Stimulated activated CD8-positive, alpha-beta memory T cell treated with anti-CD3 and anti-CD28 coated beads, Interleukin-15, amount 100 ng/mL, for 4 hours (primary cell): ENCODE measurements around the gene BRI3BP.
"Not testable (repeated sequence)": the region's sequence is repeated elsewhere in the genome, so short reads cannot be mapped to it uniquely, and the experiment has no call there.

ENCODE experiments used
- DNase-seq, 2 donors: peaks; one replicate each; pipeline ENCODE4 v3.0.0-alpha.2; 2020; ENCODE audit warnings: low read depth in 2 of 2

Gene BRI3BP

DNA sequence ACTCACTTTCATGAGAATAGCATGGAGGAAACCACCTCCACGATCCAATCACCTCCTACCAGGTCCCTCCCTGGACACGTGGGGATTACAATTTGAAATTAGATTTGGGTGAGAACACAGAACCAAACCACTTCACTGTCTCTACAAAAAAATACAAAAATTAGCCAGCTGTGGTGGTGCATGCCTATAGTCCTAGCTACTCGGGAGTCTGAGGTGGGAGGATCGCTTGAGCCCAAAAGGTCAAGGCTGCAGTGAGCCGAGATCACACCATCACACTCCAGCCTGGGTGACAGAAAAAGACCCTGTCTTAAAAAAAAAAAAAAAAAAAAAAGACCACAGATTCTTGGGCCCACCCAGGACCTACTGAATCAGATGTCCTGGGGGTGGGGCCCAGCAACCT, 28.3 kb downstream of the BRI3BP start:
- DNase-seq = no peak

- no peak for DNase-seq
These were observed 29.6 kb downstream of the BRI3BP start for GRCh38 chr12:125023065-125023464.

- no peak for DNase-seq
These were observed 31.6 kb downstream of the BRI3BP start for GRCh38 chr12:125024949-125025563.

GRCh38 chr12:125025606-125026235, 32.3 kb downstream of the BRI3BP start:
- no peak for DNase-seq

DNA sequence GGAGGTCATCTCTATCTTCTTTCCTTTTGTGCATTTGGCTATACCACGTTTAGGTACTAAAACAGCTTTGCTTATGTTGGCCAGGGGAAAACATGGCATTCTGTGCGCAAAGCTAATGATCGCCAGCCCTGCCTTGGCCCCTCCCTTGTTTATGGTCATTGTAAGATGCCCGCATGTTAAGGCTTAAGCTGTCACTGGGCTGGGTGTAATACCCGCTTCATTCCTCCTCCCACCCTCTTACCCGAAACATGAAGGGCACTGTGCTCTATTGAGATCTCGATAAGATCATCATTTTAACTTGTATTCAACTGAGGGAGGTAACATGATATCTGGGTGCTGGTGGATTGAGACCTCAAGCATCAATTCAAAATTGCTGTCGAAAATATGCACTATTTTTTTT, 34.7 kb downstream of the BRI3BP start:
- no peak for DNase-seq

DNA sequence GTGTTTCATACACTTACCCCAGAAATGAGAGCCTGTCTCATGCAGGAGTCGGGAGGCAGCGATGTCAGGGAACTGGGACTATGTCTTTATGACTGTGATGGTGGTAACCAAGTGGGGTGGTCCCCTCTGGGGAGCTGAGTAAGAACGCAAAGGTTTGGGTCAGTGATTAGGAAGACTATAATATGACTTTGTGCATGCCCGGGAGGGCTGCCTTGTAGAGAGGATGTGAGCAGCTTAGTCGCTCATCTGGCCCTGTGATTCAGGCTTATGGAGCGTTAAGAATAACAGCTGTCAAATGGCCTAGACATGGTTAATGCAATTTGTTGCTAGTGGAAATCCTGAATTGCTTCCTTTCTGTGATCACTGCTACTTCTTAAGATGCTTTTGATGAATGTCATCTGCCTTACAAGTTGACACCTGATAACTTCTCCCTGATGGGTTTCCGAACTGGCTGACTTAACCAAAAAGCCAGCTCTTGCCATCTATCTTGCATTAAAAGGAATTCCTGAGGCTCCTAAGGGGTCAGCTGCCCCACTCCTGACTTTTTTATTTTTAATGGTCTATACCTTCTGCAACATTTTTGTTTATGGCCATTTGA, 36.4 kb downstream of the BRI3BP start:
- no peak for DNase-seq

DNA sequence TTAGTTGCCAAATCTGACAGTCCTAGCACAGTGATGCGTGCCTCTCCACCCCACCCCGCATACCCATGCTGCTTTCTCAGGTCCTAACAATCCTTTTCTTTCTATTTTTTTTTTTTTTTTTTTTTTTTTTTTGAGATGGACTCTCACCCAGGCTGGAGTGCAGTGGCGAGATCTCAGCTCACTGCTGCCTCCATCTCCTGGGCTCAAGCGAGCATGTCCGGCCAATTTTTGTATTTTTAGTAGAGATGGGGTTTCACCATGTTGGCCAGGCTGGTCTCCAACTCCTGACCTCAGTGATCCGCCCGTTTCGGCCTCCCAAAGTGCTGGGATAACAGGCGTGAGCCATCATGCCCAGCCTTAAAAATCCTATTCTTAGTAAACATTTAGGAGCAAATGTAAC, 38.0 kb downstream of the BRI3BP start:
- DNase-seq = not testable (repeated sequence)

DNA sequence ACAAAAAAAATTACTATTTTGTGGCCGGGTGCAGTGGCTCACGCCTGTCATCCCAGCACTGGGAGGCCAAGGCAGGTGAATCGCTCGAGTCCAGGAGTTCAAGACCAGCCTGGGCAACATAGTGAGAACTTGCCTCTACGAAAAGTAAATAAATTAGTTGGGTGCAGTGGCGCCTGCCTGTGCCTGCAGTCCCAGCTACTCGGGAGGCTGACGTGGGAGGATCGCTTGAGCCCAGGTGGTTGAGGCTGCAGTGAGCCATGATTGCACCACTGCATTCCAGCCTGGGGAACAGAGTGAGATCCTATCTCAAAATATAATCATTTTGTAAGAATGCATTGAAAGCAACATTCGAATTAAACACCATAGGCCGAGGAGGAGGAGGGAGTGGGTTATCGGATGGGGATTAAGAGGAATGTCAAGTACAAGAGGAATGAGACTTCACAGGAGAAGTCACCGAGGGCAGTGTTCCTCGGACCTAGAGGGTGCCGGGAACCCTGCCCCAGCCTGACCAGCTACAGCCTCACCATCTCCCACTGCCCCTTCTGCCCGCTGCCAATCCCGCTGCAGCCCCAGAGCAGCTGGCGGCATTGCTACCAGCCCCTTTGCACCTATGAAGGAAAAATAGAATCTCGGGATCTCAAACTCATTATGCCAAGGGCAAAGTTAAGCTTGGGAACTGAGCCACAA, 39.2 kb downstream of the BRI3BP start:
- no peak for DNase-seq

GRCh38 chr12:125033288-125033687, 39.8 kb downstream of the BRI3BP start:
- DNase-seq = no peak

GRCh38 chr12:125038976-125039625, 45.7 kb downstream of the BRI3BP start:
- no peak for DNase-seq

DNA sequence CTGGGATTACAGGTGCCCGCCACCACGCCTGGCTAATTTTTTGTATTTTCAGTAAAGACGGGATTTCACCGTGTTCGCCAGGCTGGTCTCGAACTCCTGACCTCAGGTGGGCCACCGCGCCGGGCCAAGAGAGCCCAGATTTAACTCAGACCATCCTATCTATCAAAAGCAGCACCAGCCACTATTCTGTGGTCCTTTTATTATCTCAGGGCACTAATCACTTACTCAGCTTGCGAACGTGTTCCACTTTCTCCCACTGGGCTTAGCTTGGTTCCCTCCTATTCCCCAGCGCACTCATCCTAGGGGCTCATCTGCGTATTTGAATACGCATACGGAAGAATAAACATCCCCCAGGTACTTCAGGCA, 55.6 kb downstream of the BRI3BP start:
- no peak for DNase-seq

GRCh38 chr12:125050446-125050845, 57.0 kb downstream of the BRI3BP start:
- DNase-seq = no peak

- DNase-seq = no peak
These were observed 57.4 kb downstream of the BRI3BP start for GRCh38 chr12:125050868-125051267.

GRCh38 chr12:125053821-125054220, 60.4 kb downstream of the BRI3BP start:
- no peak for DNase-seq

DNA sequence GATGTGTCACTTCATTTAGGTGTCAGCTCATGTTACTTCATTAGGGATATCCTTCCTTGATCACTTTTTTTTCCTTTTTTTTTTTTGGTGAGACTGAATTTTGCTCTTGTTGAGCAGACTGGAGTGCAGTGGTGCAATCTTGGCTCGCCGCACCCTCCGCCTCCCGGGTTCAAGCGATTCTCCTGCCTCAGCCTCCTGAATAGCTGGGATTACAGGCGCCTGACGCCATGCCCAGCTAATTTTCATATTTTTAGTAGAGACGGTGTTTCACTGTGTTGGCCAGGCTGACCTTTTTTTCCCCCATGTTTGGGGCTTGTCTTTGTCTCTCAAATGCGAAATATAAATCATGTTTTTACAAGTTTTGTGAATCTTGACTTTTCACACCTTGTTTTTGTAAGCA, 62.1 kb downstream of the BRI3BP start:
- DNase-seq = no peak

GRCh38 chr12:125056306-125056705, 62.9 kb downstream of the BRI3BP start:
- no peak for DNase-seq

DNA sequence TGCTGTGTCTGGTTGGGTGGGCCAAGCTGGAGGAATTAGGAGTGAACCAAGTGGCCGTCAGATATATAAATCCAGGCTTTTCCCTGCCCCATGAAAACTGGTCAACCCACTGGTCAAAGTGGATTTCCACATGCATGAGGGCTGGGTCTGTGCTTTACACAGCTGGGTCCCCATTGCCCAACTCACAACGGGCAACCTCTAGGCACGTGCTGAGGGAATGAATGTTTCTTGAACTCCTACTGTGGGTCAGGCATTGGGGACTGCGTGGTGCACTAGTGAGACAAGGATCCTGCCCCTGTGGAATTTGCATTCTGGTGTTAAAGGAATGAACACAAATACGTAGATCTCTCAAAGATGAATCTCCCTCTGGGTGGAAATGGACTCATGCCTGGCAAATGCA, 64.3 kb downstream of the BRI3BP start:
- no peak for DNase-seq

- no peak for DNase-seq
These were observed 67.8 kb downstream of the BRI3BP start for GRCh38 chr12:125061229-125061628.

DNA sequence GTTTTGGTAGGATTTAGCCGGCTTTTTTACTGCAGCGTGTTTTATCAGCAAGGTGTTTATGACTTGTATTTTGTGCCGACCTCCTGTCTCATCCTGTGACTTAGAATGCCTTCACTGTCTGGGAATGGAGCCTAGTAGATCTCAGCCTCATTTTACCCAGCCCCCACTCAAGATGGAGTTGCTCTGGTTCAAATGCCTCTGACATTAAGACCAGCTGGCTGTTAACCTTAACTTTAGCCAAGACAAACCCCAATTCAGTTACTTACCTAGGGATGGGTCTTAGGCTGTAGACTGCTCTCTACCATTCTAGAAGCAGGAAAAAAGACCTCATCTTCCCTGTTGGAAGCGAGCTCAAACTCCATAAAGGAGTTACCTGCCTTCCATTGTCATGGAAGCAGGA, 70.1 kb downstream of the BRI3BP start:
- DNase-seq = not testable (repeated sequence)

- DNase-seq = no peak
These were observed 71.0 kb downstream of the BRI3BP start for GRCh38 chr12:125064492-125064891.

DNA sequence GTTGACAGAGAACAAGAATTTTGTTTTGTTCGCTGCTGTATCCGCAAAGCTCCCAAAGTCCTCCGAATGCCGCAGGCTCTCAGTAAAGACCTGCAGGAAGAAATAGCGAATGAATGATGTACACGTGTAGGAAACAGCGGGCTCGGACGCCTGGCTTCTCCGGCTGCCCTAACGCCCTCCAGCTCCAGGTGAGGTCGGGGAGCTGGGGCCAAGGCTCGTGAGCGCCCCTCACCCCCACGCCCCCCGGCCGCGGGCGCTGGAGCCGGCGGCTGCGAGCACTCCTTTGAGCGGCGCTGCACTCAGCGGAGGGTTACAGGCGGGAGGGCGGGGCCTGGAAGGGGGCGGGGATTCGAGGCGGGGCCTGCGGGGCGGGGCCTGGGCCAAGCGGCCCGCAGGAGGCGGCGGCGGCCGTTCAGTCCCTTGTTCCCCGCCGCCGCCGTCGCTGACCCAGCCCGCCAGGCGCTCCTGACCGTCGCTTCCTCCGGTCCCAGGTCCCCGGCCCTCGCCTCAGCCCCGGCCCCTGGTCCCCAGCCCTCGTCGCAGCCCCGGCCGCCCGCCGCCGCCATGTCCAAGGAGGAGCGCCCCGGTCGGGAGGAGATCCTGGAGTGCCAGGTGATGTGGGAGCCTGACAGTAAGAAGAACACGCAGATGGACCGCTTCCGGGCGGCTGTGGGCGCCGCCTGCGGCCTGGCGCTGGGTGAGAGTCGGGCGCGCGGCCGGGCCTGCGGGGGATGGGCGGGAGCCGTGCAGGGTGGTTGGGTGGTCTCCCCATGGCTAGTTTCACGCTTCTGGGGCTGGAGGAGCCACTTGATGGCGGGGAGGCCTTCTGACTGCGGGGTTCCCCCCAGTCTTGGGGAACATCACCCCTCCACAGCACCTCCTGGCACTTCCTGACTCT, 71.8 kb downstream of the BRI3BP start, which contains the start of gene AACS:
Gene AACS, plus strand, starts transcription at position 415 of the 898 bp plus-strand sequence. Its CDS starts 150 bp downstream, at position 565.
- DNase-seq = peak; percentile 42 to 57
